ENCODE data around the gene ZNF625. TPM values are rescaled to one million over a fixed set of nuclear protein-coding genes. Genes with fewer than 3 reads are reported as not detected.

ZNF625 gene
- 3.0 and 3.7 TPM in 2 replicates for total RNA-seq

GRCh38 chr19:12156223-12157058, at the start of gene ZNF625:
Gene ZNF625, minus strand, starts transcription at chr19:12156734. Its CDS starts 176 bp downstream, at chr19:12156558.
- H3K4me1 Mint-ChIP-seq = peaks cover 10% of the 10 kb centered on the region
- H3K36me3 Mint-ChIP-seq (ENCODE audit: low read depth) = peaks cover 24% of the 10 kb centered on the region
- H3K9me3 Mint-ChIP-seq = peaks cover 11% of the 10 kb centered on the region
- peak within 1 kb of the TSS; percentile 75 for H3K27ac Mint-ChIP-seq
- peak within 1 kb of the TSS; percentile 92 for H3K4me3 Mint-ChIP-seq
- peaks cover 2% of the 10 kb centered on the region for H3K27me3 Mint-ChIP-seq
- intact Hi-C loops (cut with micrococcal nuclease) = no loop called here
- DNase-seq = peak; percentile 83

GRCh38 chr19:12205296-12205695, 48.8 kb upstream of the ZNF625 start:
- H3K36me3 Mint-ChIP-seq (ENCODE audit: low read depth) = peaks cover 11% of the 10 kb centered on the region
- no peaks in the 10 kb centered on the region for H3K27me3 Mint-ChIP-seq
- H3K4me3 Mint-ChIP-seq = no peak overlapping the region
- DNase-seq = no peak
- no peaks in the 10 kb centered on the region for H3K4me1 Mint-ChIP-seq
- H3K27ac Mint-ChIP-seq = no peak overlapping the region
- H3K9me3 Mint-ChIP-seq = peaks cover 31% of the 10 kb centered on the region
- intact Hi-C loops (cut with micrococcal nuclease) = no loop called here

- Mint-ChIP-seq H3K4me1 (no peaks in the 10 kb centered on the region), H3K9me3 (peaks cover 24% of the 10 kb centered on the region), H3K36me3 (ENCODE audit: low read depth) (peaks cover 12% of the 10 kb centered on the region), H3K27ac (no peak overlapping the region), H3K4me3 (no peak overlapping the region), H3K27me3 (no peaks in the 10 kb centered on the region)
- DNase-seq = peak; percentile 79
- intact Hi-C loops (cut with micrococcal nuclease) = no loop called here
Observed at GRCh38 chr19:12202250-12202649, 45.7 kb upstream of the ZNF625 start.

GRCh38 chr19:12199757-12200419, 43.4 kb upstream of the ZNF625 start:
- Mint-ChIP-seq H3K9me3 (peaks cover 22% of the 10 kb centered on the region), H3K27ac (no peak overlapping the region), H3K36me3 (ENCODE audit: low read depth) (peaks cover 18% of the 10 kb centered on the region), H3K4me3 (no peak overlapping the region), H3K27me3 (no peaks in the 10 kb centered on the region), H3K4me1 (no peaks in the 10 kb centered on the region)
- intact Hi-C loops (cut with micrococcal nuclease) = no loop called here
- no peak for DNase-seq

- Mint-ChIP-seq H3K9me3 (peaks cover 20% of the 10 kb centered on the region), H3K27ac (no peak overlapping the region), H3K4me1 (no peaks in the 10 kb centered on the region), H3K4me3 (no peak overlapping the region), H3K27me3 (no peaks in the 10 kb centered on the region), H3K36me3 (ENCODE audit: low read depth) (peaks cover 24% of the 10 kb centered on the region)
- DNase-seq = no peak
- intact Hi-C loops (cut with micrococcal nuclease) = no loop called here
Observed at GRCh38 chr19:12198136-12198535, 41.6 kb upstream of the ZNF625 start.

- Mint-ChIP-seq H3K4me1 (peaks cover 2% of the 10 kb centered on the region), H3K36me3 (ENCODE audit: low read depth) (peaks cover 42% of the 10 kb centered on the region), H3K9me3 (peaks cover 24% of the 10 kb centered on the region), H3K27me3 (no peaks in the 10 kb centered on the region), H3K4me3 (peak overlapping the region; percentile 34), H3K27ac (no peak overlapping the region)
- peak; percentile 63 for DNase-seq
- intact Hi-C loops (cut with micrococcal nuclease) = no loop called here
Observed at GRCh38 chr19:12194827-12195731, 38.5 kb upstream of the ZNF625 start.

GRCh38 chr19:12187625-12188024, 31.1 kb upstream of the ZNF625 start:
- peaks cover 2% of the 10 kb centered on the region for H3K4me1 Mint-ChIP-seq
- peaks cover 40% of the 10 kb centered on the region for H3K9me3 Mint-ChIP-seq
- peaks cover 85% of the 10 kb centered on the region for H3K36me3 Mint-ChIP-seq (ENCODE audit: low read depth)
- intact Hi-C loops (cut with micrococcal nuclease) = no loop called here
- no peak overlapping the region for H3K27ac Mint-ChIP-seq
- DNase-seq = no peak
- no peaks in the 10 kb centered on the region for H3K27me3 Mint-ChIP-seq
- no peak overlapping the region for H3K4me3 Mint-ChIP-seq

- Mint-ChIP-seq H3K27ac (no peak overlapping the region), H3K4me3 (no peak overlapping the region), H3K36me3 (ENCODE audit: low read depth) (peaks cover 82% of the 10 kb centered on the region), H3K4me1 (no peaks in the 10 kb centered on the region), H3K9me3 (peaks cover 30% of the 10 kb centered on the region), H3K27me3 (no peaks in the 10 kb centered on the region)
- intact Hi-C loops (cut with micrococcal nuclease) = no loop called here
- no peak for DNase-seq
Observed at GRCh38 chr19:12180377-12180776, 23.8 kb upstream of the ZNF625 start.

- intact Hi-C loops (cut with micrococcal nuclease) = no loop called here
- Mint-ChIP-seq H3K27me3 (no peaks in the 10 kb centered on the region), H3K36me3 (ENCODE audit: low read depth) (peaks cover 52% of the 10 kb centered on the region), H3K4me3 (no peak overlapping the region), H3K4me1 (peaks cover 28% of the 10 kb centered on the region), H3K9me3 (no peaks in the 10 kb centered on the region), H3K27ac (no peak overlapping the region)
- no peak for DNase-seq
Observed at GRCh38 chr19:12166626-12167025, 10.1 kb upstream of the ZNF625 start.

- Mint-ChIP-seq H3K4me1 (peaks cover 28% of the 10 kb centered on the region), H3K4me3 (peak overlapping the region; percentile 86), H3K27me3 (no peaks in the 10 kb centered on the region), H3K27ac (peak overlapping the region; percentile 90), H3K9me3 (no peaks in the 10 kb centered on the region), H3K36me3 (ENCODE audit: low read depth) (peaks cover 30% of the 10 kb centered on the region)
- no peak for DNase-seq
- intact Hi-C loops (cut with micrococcal nuclease) = loop anchor here (1.0 kb wide), 3 partner anchors 128 to 177 kb away; partner anchors contain the start of gene ZNF563
Observed at GRCh38 chr19:12163826-12164225, 7.3 kb upstream of the ZNF625 start.

- Mint-ChIP-seq H3K4me1 (peaks cover 28% of the 10 kb centered on the region), H3K27ac (peak within 1 kb of the TSS; percentile 96), H3K4me3 (peak within 1 kb of the TSS; percentile 95), H3K27me3 (no peaks in the 10 kb centered on the region), H3K36me3 (ENCODE audit: low read depth) (peaks cover 24% of the 10 kb centered on the region), H3K9me3 (no peaks in the 10 kb centered on the region)
- intact Hi-C loops (cut with micrococcal nuclease) = loop anchor here (1.0 kb wide), 3 partner anchors 129 to 176 kb away; partner anchors contain the start of gene ZNF563
- DNase-seq = peak; percentile 98
Observed at GRCh38 chr19:12162882-12163806, 6.6 kb upstream of the ZNF625 start, which contains the start of gene ZNF136. Gene ZNF136, plus strand, starts transcription at chr19:12163096. Its CDS starts 108 bp downstream, at chr19:12163204.

GRCh38 chr19:12162513-12162881, 6.0 kb upstream of the ZNF625 start:
- H3K9me3 Mint-ChIP-seq = no peaks in the 10 kb centered on the region
- H3K36me3 Mint-ChIP-seq (ENCODE audit: low read depth) = peaks cover 20% of the 10 kb centered on the region
- H3K4me3 Mint-ChIP-seq = peak overlapping the region; percentile 95
- H3K27ac Mint-ChIP-seq = peak overlapping the region; percentile 96
- intact Hi-C loops (cut with micrococcal nuclease) = no loop called here
- DNase-seq = no peak
- peaks cover 28% of the 10 kb centered on the region for H3K4me1 Mint-ChIP-seq
- H3K27me3 Mint-ChIP-seq = no peaks in the 10 kb centered on the region

Measured in activated CD4-positive, alpha-beta T cell treated with anti-CD3 and anti-CD28 coated beads, Interleukin-2, amount 10 ng/mL, durations not matched to agents 24 days and 14 days (primary cell).